Ectodermal cell (in vitro differentiated cells): Measurements from ENCODE around the gene AP2A2.

Experiments
- H3K27ac ChIP-seq: 2 replicates; pipeline ENCODE4 v1.7.0; 2013; ENCODE audit warnings: mild to moderate bottlenecking, low read depth, low read length; ENCODE audit not compliant: insufficient read depth, poor library complexity, severe bottlenecking
- H3K27me3 ChIP-seq: 2 replicates; pipeline ENCODE4 v1.7.0; 2013; ENCODE audit warnings: mild to moderate bottlenecking, low read length; ENCODE audit not compliant: insufficient read depth, control insufficient read depth, poor library complexity, severe bottlenecking
- H3K36me3 ChIP-seq: one replicate; pipeline ENCODE4 v1.7.0; 2013; ENCODE audit warnings: low read length; ENCODE audit not compliant: control insufficient read depth, insufficient read depth
- H3K4me1 ChIP-seq: one replicate; pipeline ENCODE4 v1.7.0; 2013; ENCODE audit warnings: low read length; ENCODE audit not compliant: control insufficient read depth, insufficient read depth
- H3K4me3 ChIP-seq: 2 replicates; pipeline ENCODE4 v1.7.0; 2013; ENCODE audit warnings: low read depth, low read length, control low read depth; ENCODE audit not compliant: insufficient read depth
- H3K9me3 ChIP-seq: 2 replicates; pipeline ENCODE4 v1.7.0; 2013; ENCODE audit warnings: mild to moderate bottlenecking, low read length, moderate library complexity; ENCODE audit not compliant: control insufficient read depth
- WGBS, 2 experiments: methylation state at CpG; one replicate each; pipeline ENCODE4 v1.1.7; 2013; ENCODE audit warnings: missing lambda C conversion rate in 2 of 2; 5-methylcytosine and 5-hydroxymethylcytosine counted together

The AP2A2 gene

GRCh38 chr11:1003159-1003558 is 77.5 kb downstream of the AP2A2 start:
- peak overlapping the region; percentile 33 for H3K27ac ChIP-seq
- peaks cover 27% of the 10 kb centered on the region for H3K36me3 ChIP-seq
- H3K9me3 ChIP-seq: no peaks in the 10 kb centered on the region
- no peaks in the 10 kb centered on the region for H3K4me1 ChIP-seq
- H3K27me3 ChIP-seq: no peaks in the 10 kb centered on the region
- WGBS, 2 experiments: 91 to 93% methylated on average over 20 of the region's 20 CpGs
- H3K4me3 ChIP-seq: no peak overlapping the region

DNA sequence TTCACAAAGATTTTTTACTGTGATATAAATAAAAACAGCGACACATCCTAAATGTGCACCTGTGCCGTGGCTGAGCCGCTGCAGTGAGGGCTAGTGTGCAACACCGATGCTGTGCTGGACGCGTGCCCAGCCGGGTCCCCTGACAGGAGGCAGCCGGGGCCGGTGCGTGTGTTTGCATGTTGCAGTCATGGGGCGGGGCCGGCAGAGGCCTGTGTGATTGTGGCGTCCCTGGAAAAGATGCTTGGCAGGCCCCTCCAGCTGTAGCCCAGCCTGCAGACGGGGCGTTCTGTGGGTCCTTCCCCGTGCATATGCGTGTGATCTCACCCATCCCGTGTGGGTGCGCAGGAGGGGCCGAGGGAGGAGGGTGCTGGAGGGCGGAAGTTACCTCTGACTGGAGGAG is 80.3 kb downstream of the AP2A2 start:
- Histone ChIP-seq H3K4me3 (no peak overlapping the region), H3K9me3 (no peaks in the 10 kb centered on the region), H3K27ac (no peak overlapping the region), H3K27me3 (no peaks in the 10 kb centered on the region), H3K4me1 (no peaks in the 10 kb centered on the region), H3K36me3 (peaks cover 40% of the 10 kb centered on the region)
- WGBS, 2 experiments: 96% methylated on average over 21 of the region's 21 CpGs

GRCh38 chr11:1006762-1007161 is 81.1 kb downstream of the AP2A2 start:
- no peaks in the 10 kb centered on the region for H3K9me3 ChIP-seq
- peaks cover 45% of the 10 kb centered on the region for H3K36me3 ChIP-seq
- no peaks in the 10 kb centered on the region for H3K27me3 ChIP-seq
- H3K4me3 ChIP-seq: no peak overlapping the region
- no peaks in the 10 kb centered on the region for H3K4me1 ChIP-seq
- peak overlapping the region; percentile 8 for H3K27ac ChIP-seq
- 93 to 94% methylated on average over 13 of the region's 13 CpGs for WGBS, 2 experiments

- Histone ChIP-seq H3K27me3 (no peaks in the 10 kb centered on the region), H3K9me3 (no peaks in the 10 kb centered on the region), H3K4me3 (no peak overlapping the region), H3K27ac (no peak overlapping the region), H3K4me1 (no peaks in the 10 kb centered on the region), H3K36me3 (peaks cover 45% of the 10 kb centered on the region)
- 93 to 95% methylated on average over 10 of the region's 10 CpGs for WGBS, 2 experiments
Measured at GRCh38 chr11:1007279-1007678, 81.6 kb downstream of the AP2A2 start.

DNA sequence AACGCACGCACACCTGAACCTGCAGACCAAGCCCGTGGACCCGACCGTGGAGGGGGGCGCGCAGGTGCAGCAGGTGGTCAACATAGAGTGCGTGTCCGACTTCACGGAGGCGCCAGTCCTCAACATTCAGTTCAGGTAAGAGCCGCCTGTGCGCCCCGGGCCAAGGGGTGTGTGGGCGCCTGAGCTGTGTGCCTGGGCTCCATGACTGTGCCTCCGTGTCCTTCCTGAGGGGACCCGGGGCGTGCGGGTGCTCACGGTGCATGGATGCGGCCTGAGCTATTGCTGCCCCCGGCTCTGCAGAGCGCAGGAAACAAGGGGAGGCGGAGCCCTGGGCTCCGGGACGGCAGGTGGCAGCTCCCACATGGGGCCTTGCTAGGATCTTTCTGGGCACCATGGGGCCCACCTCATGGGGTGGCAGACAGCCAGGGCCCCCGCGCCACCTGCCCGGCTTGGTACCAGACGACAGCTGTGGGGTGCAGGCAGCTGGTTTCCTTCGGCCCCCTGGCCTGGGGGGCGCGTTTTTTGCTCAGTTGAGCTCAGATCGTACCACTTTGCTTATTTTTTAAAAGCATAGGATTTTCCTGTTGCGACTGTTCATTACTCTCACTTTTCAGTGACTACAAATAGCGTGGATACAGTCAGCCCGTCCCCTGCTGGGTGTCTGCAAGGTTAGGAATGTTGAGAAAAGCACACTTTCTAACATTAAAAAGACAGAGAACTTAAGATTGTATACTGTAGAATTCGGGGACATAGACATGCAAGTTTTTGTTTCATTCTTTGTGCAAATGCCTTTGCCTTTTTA is 82.5 kb downstream of the AP2A2 start:
- H3K36me3 ChIP-seq: peaks cover 38% of the 10 kb centered on the region
- no peaks in the 10 kb centered on the region for H3K4me1 ChIP-seq
- no peaks in the 10 kb centered on the region for H3K27me3 ChIP-seq
- 94 to 95% methylated on average over 38 of the region's 38 CpGs for WGBS, 2 experiments
- H3K4me3 ChIP-seq: no peak overlapping the region
- H3K27ac ChIP-seq: no peak overlapping the region
- no peaks in the 10 kb centered on the region for H3K9me3 ChIP-seq

DNA sequence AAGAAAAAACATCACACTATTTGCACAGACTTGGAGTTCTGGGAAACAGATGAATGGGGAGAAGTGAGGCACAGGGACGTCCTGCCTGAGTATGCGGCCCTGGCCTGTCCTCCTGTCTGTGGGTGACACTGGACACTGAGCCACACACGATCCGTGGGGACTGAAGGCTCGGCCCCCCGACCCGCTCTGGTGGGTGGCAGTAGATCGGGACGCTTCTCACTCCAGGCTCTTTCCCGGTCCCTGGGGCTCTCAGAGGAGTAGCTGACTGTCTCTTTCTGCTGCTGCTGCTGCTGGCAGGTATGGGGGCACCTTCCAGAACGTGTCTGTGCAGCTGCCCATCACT is 83.1 kb downstream of the AP2A2 start:
- Histone ChIP-seq H3K36me3 (peaks cover 36% of the 10 kb centered on the region), H3K4me3 (no peak overlapping the region), H3K4me1 (no peaks in the 10 kb centered on the region), H3K9me3 (no peaks in the 10 kb centered on the region), H3K27me3 (no peaks in the 10 kb centered on the region), H3K27ac (no peak overlapping the region)
- WGBS, 2 experiments: 93 to 95% methylated on average over 11 of the region's 11 CpGs

GRCh38 chr11:1009371-1009770 is 83.7 kb downstream of the AP2A2 start:
- H3K9me3 ChIP-seq: no peaks in the 10 kb centered on the region
- H3K36me3 ChIP-seq: peaks cover 35% of the 10 kb centered on the region
- no peak overlapping the region for H3K27ac ChIP-seq
- no peaks in the 10 kb centered on the region for H3K27me3 ChIP-seq
- no peaks in the 10 kb centered on the region for H3K4me1 ChIP-seq
- 93 to 94% methylated on average over 33 of the region's 33 CpGs for WGBS, 2 experiments
- no peak overlapping the region for H3K4me3 ChIP-seq

- Histone ChIP-seq H3K27me3 (no peaks in the 10 kb centered on the region), H3K27ac (no peak overlapping the region), H3K9me3 (no peaks in the 10 kb centered on the region), H3K4me3 (no peak overlapping the region), H3K4me1 (no peaks in the 10 kb centered on the region), H3K36me3 (peaks cover 34% of the 10 kb centered on the region)
- WGBS, 2 experiments: 96 to 97% methylated on average over 17 of the region's 17 CpGs
Measured at GRCh38 chr11:1009991-1010390, 84.3 kb downstream of the AP2A2 start.

- H3K27me3 ChIP-seq: no peaks in the 10 kb centered on the region
- no peak overlapping the region for H3K27ac ChIP-seq
- H3K4me1 ChIP-seq: no peaks in the 10 kb centered on the region
- WGBS, 2 experiments: 94 to 96% methylated on average over 35 of the region's 35 CpGs
- H3K4me3 ChIP-seq: no peak overlapping the region
- H3K36me3 ChIP-seq: peaks cover 27% of the 10 kb centered on the region
- H3K9me3 ChIP-seq: no peaks in the 10 kb centered on the region
Measured at GRCh38 chr11:1010551-1011319, 85.1 kb downstream of the AP2A2 start.

DNA sequence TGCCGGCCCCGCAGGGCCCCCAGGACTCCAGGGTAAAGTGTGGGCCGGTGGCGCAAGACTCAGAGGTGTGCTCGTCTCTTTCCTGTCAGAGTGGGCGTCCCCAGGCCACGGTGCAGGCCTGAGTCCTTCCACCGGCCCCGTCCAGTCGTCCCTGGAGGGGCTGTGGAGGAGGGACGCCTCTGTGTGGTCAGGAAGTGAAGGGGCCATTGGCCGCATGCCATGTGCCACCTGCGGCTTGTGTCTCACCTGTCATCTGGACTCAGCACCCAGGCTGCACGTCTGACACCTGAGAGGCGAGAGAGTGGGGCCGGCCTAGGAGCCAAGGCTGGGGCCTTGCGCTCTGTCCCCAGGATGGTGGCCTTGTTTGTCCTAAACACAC is 85.6 kb downstream of the AP2A2 start:
- no peaks in the 10 kb centered on the region for H3K27me3 ChIP-seq
- WGBS, 2 experiments: 96% methylated on average over 17 of the region's 17 CpGs
- peaks cover 27% of the 10 kb centered on the region for H3K36me3 ChIP-seq
- no peaks in the 10 kb centered on the region for H3K4me1 ChIP-seq
- no peak overlapping the region for H3K4me3 ChIP-seq
- no peaks in the 10 kb centered on the region for H3K9me3 ChIP-seq
- no peak overlapping the region for H3K27ac ChIP-seq
